HEK293 (cell line): ENCODE results near the gene SH3TC1.

Experiments
- CTCF ChIA-PET: fragments of 350-600 bp; formaldehyde crosslinking; extraction: SDS; loops from one replicate; lab custom pipeline; 2021; ENCODE audit warnings: antibody characterized with exemption; lab: Yijun Ruan, JAX
- POLR2A ChIA-PET: fragments of 300-600 bp; formaldehyde crosslinking; extraction: SDS; loops from one replicate; lab custom pipeline; 2020; ENCODE audit warnings: antibody characterized with exemption, inconsistent platforms; lab: Yijun Ruan, JAX
- H3K27ac ChIP-seq: fragments of 200-500 bp; sonication (Bioruptor generic); 2 replicates; pipeline ENCODE4 v1.5.1; 2014; ENCODE audit warnings: low read depth, low read length, control low read depth, inconsistent platforms; ENCODE audit errors: extremely low read depth
- H3K36me3 ChIP-seq, 2 experiments: fragments of 200-500 bp in 1 of 2; sonication (Bioruptor generic) in 1 of 2; 1 replicate in 1 of 2; 2 replicates in 1 of 2; pipeline ENCODE4 v1.5.1; 2014 to 2017; ENCODE audit warnings: inconsistent platforms in 2 of 2, low read length in 2 of 2; ENCODE audit not compliant: control insufficient read depth in 2 of 2, insufficient read depth in 1 of 2
- H3K4me1 ChIP-seq: fragments of 200-500 bp; sonication (Bioruptor generic); 2 replicates; pipeline ENCODE4 v1.5.1; 2014; ENCODE audit warnings: mild to moderate bottlenecking, low read length, inconsistent platforms; ENCODE audit not compliant: control insufficient read depth, insufficient read depth
- H3K4me3 ChIP-seq: 2 replicates; pipeline ENCODE4 v1.5.1; 2011; ENCODE audit warnings: low read depth, mild to moderate bottlenecking, control low read depth, low read length, moderate library complexity
- H3K9me3 ChIP-seq: fragments of 200-500 bp; sonication (Bioruptor generic); 2 replicates; pipeline ENCODE4 v1.5.1; 2014; ENCODE audit warnings: low read depth, low read length, inconsistent platforms; ENCODE audit not compliant: control insufficient read depth, insufficient read depth
- GLIS1 ChIP-seq: fragments of 450-650 bp; formaldehyde crosslinking; IDR thresholded peaks from 2 replicates; pipeline ENCODE4 v1.5.1; 2016; ENCODE audit warnings: missing biosample characterization, missing genetic modification characterization
- HOXA7 ChIP-seq: sonication (generic); formaldehyde crosslinking; IDR thresholded peaks from 2 replicates; pipeline ENCODE4 v1.8.1; 2022; ENCODE audit warnings: missing genetic modification reagents, borderline replicate concordance
- HOXC10 ChIP-seq: sonication (generic); formaldehyde crosslinking; IDR thresholded peaks from 2 replicates; pipeline ENCODE4 v1.8.1; 2023; ENCODE audit warnings: mild to moderate bottlenecking, missing genetic modification reagents
- KLF1 ChIP-seq: fragments of 450-650 bp; formaldehyde crosslinking; IDR thresholded peaks from 2 replicates; pipeline ENCODE4 v1.5.1; 2016; ENCODE audit warnings: missing biosample characterization, missing genetic modification characterization
- MEIS1 ChIP-seq: sonication (generic); formaldehyde crosslinking; IDR thresholded peaks from 2 replicates; pipeline ENCODE4 v1.8.1; 2022; ENCODE audit warnings: missing genetic modification reagents, mild to moderate bottlenecking, borderline replicate concordance
- OVOL3 ChIP-seq: fragments of 450-650 bp; formaldehyde crosslinking; IDR thresholded peaks from 2 replicates; pipeline ENCODE4 v1.5.1; 2016; ENCODE audit warnings: missing biosample characterization, missing genetic modification characterization
- RBAK ChIP-seq: fragments of 450-650 bp; formaldehyde crosslinking; IDR thresholded peaks from 2 replicates; pipeline ENCODE4 v1.5.1; 2016; ENCODE audit warnings: missing biosample characterization, missing genetic modification characterization
- SCRT1 ChIP-seq: fragments of 450-650 bp; formaldehyde crosslinking; IDR thresholded peaks from 2 replicates; pipeline ENCODE4 v1.5.1; 2016; ENCODE audit warnings: missing biosample characterization, missing genetic modification characterization, borderline replicate concordance
- SP2 ChIP-seq: fragments of 450-650 bp; formaldehyde crosslinking; IDR thresholded peaks from 2 replicates; pipeline ENCODE4 v1.5.1; 2016; ENCODE audit warnings: missing biosample characterization, missing genetic modification characterization
- ZNF138 ChIP-seq: fragments of 450-650 bp; formaldehyde crosslinking; IDR thresholded peaks from 2 replicates; pipeline ENCODE4 v1.5.1; 2016; ENCODE audit warnings: missing biosample characterization, missing genetic modification characterization, borderline replicate concordance
- ZNF146 ChIP-seq: fragments of 450-650 bp; formaldehyde crosslinking; IDR thresholded peaks from 2 replicates; pipeline ENCODE4 v1.5.1; 2016; ENCODE audit warnings: missing biosample characterization, missing genetic modification characterization
- ZNF16 ChIP-seq: fragments of 450-650 bp; formaldehyde crosslinking; IDR thresholded peaks from 2 replicates; pipeline ENCODE4 v1.5.1; 2016; ENCODE audit warnings: low read depth, missing biosample characterization, missing genetic modification characterization
- ZNF214 ChIP-seq: fragments of 450-650 bp; formaldehyde crosslinking; IDR thresholded peaks from 2 replicates; pipeline ENCODE4 v1.5.1; 2017; ENCODE audit warnings: missing biosample characterization, mild to moderate bottlenecking, missing genetic modification characterization, borderline replicate concordance
- ZNF266 ChIP-seq: fragments of 450-650 bp; formaldehyde crosslinking; IDR thresholded peaks from 2 replicates; pipeline ENCODE4 v1.5.1; 2016; ENCODE audit warnings: missing biosample characterization, missing genetic modification characterization, low read depth
- ZNF341 ChIP-seq: fragments of 450-650 bp; formaldehyde crosslinking; IDR thresholded peaks from 2 replicates; pipeline ENCODE4; 2016; ENCODE audit warnings: low read depth, missing biosample characterization, missing genetic modification characterization
- ZNF37A ChIP-seq: fragments of 450-650 bp; IDR thresholded peaks from 2 replicates; pipeline ENCODE4 v1.5.1; 2018; ENCODE audit warnings: missing biosample characterization, missing genetic modification characterization
- ZNF549 ChIP-seq: fragments of 450-650 bp; IDR thresholded peaks from 2 replicates; pipeline ENCODE4 v1.5.1; 2018; ENCODE audit warnings: missing biosample characterization, missing genetic modification characterization, mild to moderate bottlenecking, inconsistent platforms, moderate library complexity
- ZNF558 ChIP-seq: fragments of 450-650 bp; formaldehyde crosslinking; IDR thresholded peaks from 2 replicates; pipeline ENCODE4 v1.5.1; 2016; ENCODE audit warnings: missing biosample characterization, missing genetic modification characterization
- ZNF626 ChIP-seq: fragments of 450-650 bp; sonication (Bioruptor Pico); formaldehyde crosslinking; IDR thresholded peaks from 2 replicates; pipeline ENCODE4 v1.5.1; 2018; ENCODE audit warnings: missing biosample characterization, missing genetic modification characterization, inconsistent platforms
- ZNF645 ChIP-seq: fragments of 450-650 bp; formaldehyde crosslinking; IDR thresholded peaks from 2 replicates; pipeline ENCODE4; 2016; ENCODE audit warnings: missing biosample characterization, missing genetic modification characterization
- ZNF658 ChIP-seq: fragments of 450-650 bp; formaldehyde crosslinking; IDR thresholded peaks from 2 replicates; pipeline ENCODE4; 2016; ENCODE audit warnings: missing biosample characterization, missing genetic modification characterization
- ZNF791 ChIP-seq: fragments of 450-650 bp; formaldehyde crosslinking; IDR thresholded peaks from 2 replicates; pipeline ENCODE4 v1.5.1; 2016; ENCODE audit warnings: missing biosample characterization, missing genetic modification characterization
- TF ChIP-seq, protein P1 (sequence below): fragments of 450-650 bp; formaldehyde crosslinking; conservative IDR thresholded peaks from 2 replicates; pipeline ENCODE4 v1.5.1; 2016; ENCODE audit warnings: low read depth, missing biosample characterization, missing genetic modification characterization
- TF ChIP-seq, protein P2 (sequence below): fragments of 450-650 bp; formaldehyde crosslinking; IDR thresholded peaks from 2 replicates; pipeline ENCODE4 v1.5.1; 2016; ENCODE audit warnings: missing biosample characterization, missing genetic modification characterization
- TF ChIP-seq, protein P3 (sequence below): fragments of 450-650 bp; formaldehyde crosslinking; IDR thresholded peaks from 2 replicates; pipeline ENCODE4 v1.5.1; 2016; ENCODE audit warnings: missing biosample characterization, missing genetic modification characterization

The SH3TC1 gene

GRCh38 chr4:8152090-8152864 is 46.8 kb upstream of the SH3TC1 start:
- CTCF ChIA-PET = interaction anchor here (0.5 to 0.6 kb wide), 2 partner anchors 69 to 391 kb away, joined by 3 read pairs; no protein-coding TSS in a partner anchor
- Histone ChIP-seq H3K4me1 (no peaks in the 10 kb centered on the region), H3K27ac (no peak overlapping the region), H3K9me3 (no peaks in the 10 kb centered on the region), H3K36me3 (no peaks in the 10 kb centered on the region), H3K4me3 (no peak overlapping the region)
- POLR2A ChIA-PET = no interaction called here
- TF ChIP-seq SCRT1 (tag by site-specific recombination) = no peak
- TF ChIP-seq ZNF658 (tag by site-specific recombination) = no peak
- no peak for TF ChIP-seq ZNF146 (tag by site-specific recombination)
- no peak for TF ChIP-seq ZNF645 (tag by site-specific recombination)
- TF ChIP-seq GLIS1 (tag by site-specific recombination) = no peak
- TF ChIP-seq HOXA7 = no peak
- TF ChIP-seq, protein P1, sequence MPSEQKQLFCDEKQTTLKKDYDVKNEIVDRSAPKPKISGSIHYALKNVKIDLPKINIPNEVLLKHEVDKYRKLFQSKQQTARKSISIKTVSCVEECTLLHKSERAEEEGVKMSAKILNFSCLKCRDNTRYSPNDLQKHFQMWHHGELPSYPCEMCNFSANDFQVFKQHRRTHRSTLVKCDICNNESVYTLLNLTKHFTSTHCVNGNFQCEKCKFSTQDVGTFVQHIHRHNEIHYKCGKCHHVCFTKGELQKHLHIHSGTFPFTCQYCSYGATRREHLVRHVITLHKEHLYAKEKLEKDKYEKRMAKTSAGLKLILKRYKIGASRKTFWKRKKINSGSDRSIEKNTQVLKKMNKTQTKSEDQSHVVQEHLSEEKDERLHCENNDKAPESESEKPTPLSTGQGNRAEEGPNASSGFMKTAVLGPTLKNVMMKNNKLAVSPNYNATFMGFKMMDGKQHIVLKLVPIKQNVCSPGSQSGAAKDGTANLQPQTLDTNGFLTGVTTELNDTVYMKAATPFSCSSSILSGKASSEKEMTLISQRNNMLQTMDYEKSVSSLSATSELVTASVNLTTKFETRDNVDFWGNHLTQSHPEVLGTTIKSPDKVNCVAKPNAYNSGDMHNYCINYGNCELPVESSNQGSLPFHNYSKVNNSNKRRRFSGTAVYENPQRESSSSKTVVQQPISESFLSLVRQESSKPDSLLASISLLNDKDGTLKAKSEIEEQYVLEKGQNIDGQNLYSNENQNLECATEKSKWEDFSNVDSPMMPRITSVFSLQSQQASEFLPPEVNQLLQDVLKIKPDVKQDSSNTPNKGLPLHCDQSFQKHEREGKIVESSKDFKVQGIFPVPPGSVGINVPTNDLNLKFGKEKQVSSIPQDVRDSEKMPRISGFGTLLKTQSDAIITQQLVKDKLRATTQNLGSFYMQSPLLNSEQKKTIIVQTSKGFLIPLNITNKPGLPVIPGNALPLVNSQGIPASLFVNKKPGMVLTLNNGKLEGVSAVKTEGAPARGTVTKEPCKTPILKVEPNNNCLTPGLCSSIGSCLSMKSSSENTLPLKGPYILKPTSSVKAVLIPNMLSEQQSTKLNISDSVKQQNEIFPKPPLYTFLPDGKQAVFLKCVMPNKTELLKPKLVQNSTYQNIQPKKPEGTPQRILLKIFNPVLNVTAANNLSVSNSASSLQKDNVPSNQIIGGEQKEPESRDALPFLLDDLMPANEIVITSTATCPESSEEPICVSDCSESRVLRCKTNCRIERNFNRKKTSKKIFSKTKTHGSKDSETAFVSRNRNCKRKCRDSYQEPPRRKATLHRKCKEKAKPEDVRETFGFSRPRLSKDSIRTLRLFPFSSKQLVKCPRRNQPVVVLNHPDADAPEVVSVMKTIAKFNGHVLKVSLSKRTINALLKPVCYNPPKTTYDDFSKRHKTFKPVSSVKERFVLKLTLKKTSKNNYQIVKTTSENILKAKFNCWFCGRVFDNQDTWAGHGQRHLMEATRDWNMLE (tag by site-specific recombination) = no peak

DNA sequence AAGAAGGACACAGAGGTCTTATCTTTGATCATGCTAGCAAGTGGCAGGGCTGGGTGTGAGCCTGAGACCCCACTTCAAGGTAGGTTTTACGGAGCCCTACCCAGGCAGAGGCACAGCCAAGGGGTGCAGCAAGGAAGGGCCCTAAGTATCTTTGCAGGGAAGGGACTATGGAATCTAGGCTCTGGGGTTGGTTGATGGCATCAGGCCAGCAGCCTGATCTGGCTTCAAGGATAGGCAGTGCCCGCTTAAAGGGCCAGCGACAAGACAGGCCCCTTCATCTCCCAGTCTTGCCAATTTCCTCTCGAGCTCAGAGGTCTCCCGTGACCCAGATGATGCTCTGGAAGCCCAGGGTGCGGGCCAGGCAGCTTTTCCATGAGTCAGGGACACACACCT is 46.2 kb upstream of the SH3TC1 start:
- Histone ChIP-seq H3K4me3 (no peak overlapping the region), H3K4me1 (no peaks in the 10 kb centered on the region), H3K36me3 (no peaks in the 10 kb centered on the region), H3K9me3 (no peaks in the 10 kb centered on the region), H3K27ac (no peak overlapping the region)
- CTCF ChIA-PET = interaction anchor here (0.5 to 0.7 kb wide), 3 partner anchors 68 to 391 kb away, joined by 3 to 4 read pairs (median 3); no protein-coding TSS in a partner anchor
- POLR2A ChIA-PET = no interaction called here
- TF ChIP-seq ZNF558 (tag by site-specific recombination) = no peak
- TF ChIP-seq ZNF266 = no peak
- no peak for TF ChIP-seq ZNF138 (tag by site-specific recombination)
- no peak for TF ChIP-seq ZNF341 (tag by site-specific recombination)
- no peak for TF ChIP-seq RBAK (tag by site-specific recombination)
- no peak for TF ChIP-seq ZNF791 (tag by site-specific recombination)
- no peak for TF ChIP-seq HOXC10 (CRISPR knock-in tag)
- TF ChIP-seq ZNF214 (tag by site-specific recombination) = no peak
- TF ChIP-seq SP2 (tag by site-specific recombination) = no peak
- TF ChIP-seq, protein P2, sequence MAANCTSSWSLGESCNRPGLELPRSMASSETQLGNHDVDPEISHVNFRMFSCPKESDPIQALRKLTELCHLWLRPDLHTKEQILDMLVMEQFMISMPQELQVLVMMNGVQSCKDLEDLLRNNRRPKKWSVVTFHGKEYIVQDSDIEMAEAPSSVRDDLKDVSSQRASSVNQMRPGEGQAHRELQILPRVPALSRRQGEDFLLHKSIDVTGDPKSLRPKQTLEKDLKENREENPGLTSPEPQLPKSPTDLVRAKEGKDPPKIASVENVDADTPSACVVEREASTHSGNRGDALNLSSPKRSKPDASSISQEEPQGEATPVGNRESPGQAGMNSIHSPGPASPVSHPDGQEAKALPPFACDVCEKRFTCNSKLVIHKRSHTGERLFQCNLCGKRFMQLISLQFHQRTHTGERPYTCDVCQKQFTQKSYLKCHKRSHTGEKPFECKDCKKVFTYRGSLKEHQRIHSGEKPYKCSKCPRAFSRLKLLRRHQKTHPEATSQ (tag by site-specific recombination) = no peak
- no peak for TF ChIP-seq MEIS1 (CRISPR knock-in tag)
- TF ChIP-seq KLF1 (tag by site-specific recombination) = no peak
- no peak for TF ChIP-seq ZNF37A (tag by site-specific recombination)
- no peak for TF ChIP-seq ZNF626 (tag by site-specific recombination)
- no peak for TF ChIP-seq OVOL3 (tag by site-specific recombination)
- TF ChIP-seq, protein P3, sequence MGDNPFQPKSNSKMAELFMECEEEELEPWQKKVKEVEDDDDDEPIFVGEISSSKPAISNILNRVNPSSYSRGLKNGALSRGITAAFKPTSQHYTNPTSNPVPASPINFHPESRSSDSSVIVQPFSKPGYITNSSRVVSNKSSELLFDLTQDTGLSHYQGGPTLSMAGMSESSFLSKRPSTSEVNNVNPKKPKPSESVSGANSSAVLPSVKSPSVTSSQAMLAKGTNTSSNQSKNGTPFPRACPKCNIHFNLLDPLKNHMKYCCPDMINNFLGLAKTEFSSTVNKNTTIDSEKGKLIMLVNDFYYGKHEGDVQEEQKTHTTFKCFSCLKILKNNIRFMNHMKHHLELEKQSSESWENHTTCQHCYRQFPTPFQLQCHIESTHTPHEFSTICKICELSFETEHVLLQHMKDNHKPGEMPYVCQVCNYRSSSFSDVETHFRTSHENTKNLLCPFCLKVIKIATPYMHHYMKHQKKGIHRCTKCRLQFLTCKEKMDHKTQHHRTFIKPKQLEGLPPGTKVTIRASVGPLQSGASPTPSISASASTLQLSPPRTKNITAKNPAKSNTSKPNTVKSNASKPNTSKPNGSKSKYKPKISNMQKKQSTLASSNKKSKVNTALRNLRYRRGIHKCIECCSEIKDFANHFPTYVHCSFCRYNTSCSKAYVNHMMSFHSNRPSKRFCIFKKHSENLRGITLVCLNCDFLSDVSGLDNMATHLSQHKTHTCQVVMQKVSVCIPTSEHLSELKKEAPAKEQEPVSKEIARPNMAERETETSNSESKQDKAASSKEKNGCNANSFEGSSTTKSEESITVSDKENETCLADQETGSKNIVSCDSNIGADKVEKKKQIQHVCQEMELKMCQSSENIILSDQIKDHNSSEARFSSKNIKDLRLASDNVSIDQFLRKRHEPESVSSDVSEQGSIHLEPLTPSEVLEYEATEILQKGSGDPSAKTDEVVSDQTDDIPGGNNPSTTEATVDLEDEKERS (tag by site-specific recombination) = no peak
- TF ChIP-seq ZNF549 = no peak
- TF ChIP-seq ZNF16 = no peak
